KOPT-K1 (cell line): ENCODE results near the gene ZBTB4.

Experiments used
- H3K27ac ChIP-seq: fragments of 200-600 bp; sonication (generic); 2 replicates; pipeline ENCODE4 v1.5.1; 2016; ENCODE audit warnings: antibody characterized with exemption, mild to moderate bottlenecking, low read depth, low read length; ENCODE audit not compliant: poor library complexity, severe bottlenecking
- H3K36me3 ChIP-seq: fragments of 200-600 bp; sonication (generic); 2 replicates; pipeline ENCODE4 v1.5.1; 2017; ENCODE audit warnings: antibody characterized with exemption, mild to moderate bottlenecking, low read length, moderate library complexity; ENCODE audit not compliant: insufficient read depth
- H3K9me3 ChIP-seq: fragments of 200-600 bp; sonication (generic); 2 replicates; pipeline ENCODE4 v1.5.1; 2017; ENCODE audit warnings: antibody characterized with exemption, low read length, mild to moderate bottlenecking; ENCODE audit not compliant: insufficient read depth, poor library complexity, severe bottlenecking

ZBTB4 gene

DNA sequence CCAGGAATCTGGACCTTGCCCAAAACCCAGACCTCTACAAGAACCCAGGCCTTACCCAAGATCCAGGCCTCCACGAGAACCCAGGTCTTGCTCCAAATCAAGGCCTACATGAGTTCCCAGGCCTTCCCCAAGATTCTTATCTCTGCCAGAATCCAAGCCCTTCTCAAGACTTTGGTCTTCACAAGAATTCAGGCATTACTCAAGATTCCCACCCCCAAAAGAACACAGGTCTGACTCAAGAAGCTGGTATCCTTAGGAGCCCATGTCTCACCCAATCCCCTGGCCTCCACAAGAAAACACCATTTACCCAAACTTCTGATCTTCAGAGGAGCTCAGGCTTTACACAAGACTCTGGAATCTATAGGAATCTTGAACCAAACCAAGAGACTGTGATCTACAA, 48.2 kb downstream of the ZBTB4 start:
- no peaks in the 10 kb centered on the region for H3K9me3 ChIP-seq
- H3K36me3 ChIP-seq: no peaks in the 10 kb centered on the region
- H3K27ac ChIP-seq: no peak overlapping the region

DNA sequence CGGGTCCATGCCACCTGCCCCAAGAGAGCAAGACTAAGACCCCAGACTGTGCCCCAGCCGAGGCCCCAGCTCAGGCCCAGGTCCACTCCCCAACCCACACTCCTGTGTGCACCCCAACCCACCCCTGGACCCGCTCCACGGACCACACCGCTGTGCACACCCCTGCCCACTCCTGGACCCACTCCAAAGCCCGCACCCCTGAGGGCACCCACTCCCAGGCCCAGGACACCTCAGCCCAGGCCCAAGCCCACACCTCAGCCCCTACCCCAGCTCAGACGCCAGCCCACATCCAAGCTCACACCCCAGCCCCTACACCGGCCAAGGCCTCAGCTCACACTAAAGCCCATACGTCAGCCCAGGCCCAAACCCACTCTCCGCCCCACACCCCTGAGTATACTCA, 49.7 kb downstream of the ZBTB4 start:
- Histone ChIP-seq H3K36me3 (no peaks in the 10 kb centered on the region), H3K9me3 (no peaks in the 10 kb centered on the region), H3K27ac (no peak overlapping the region)

DNA sequence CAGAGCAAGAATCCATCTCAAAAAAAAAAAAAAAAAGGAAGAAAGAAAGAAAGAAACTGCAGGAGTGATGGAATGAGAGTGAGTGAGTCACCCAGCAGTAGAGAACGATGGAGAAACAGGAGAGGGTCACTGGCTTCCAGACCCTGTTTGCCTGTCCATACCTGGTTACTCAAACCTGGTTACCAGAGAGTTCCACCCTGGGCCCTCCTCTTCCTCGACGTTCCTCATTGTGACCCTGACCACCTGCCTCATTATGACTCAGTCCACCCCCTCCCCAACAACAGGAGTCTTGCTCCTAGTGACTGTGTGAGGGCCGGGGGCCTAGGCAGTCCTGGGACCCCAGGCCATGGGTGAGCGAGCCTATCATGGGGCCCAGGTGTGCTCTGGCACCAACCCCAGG, 50.9 kb downstream of the ZBTB4 start, which contains the start of gene SPEM3:
TSS of gene SPEM3 (plus strand) at position 301 of the 400 bp plus-strand sequence. CDS start at position 347, 46 bp downstream.
- no peak within 1 kb of the TSS for H3K27ac ChIP-seq
- H3K36me3 ChIP-seq: no peaks in the 10 kb centered on the region
- H3K9me3 ChIP-seq: no peaks in the 10 kb centered on the region

DNA sequence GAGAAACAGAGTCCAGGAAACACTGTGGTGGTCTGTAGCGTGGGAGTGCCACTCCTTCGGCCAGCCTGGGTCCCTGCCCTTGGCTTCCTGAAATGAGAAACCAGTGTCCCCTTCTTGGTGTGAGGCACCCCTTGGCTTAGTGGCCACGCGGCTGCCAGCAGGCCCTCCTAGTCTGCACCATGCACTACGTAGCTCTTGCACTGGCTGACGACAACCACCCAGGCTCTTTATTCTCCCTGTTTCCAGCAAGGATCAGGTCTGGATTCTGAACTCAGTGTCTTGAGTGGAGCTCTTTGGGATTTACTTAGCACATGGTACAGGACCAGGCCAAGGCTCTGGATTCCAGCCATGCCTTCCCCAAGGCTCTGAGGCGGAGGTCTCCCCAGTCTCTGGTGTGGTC, 51.9 kb downstream of the ZBTB4 start:
- no peak overlapping the region for H3K27ac ChIP-seq
- H3K9me3 ChIP-seq: no peaks in the 10 kb centered on the region
- no peaks in the 10 kb centered on the region for H3K36me3 ChIP-seq

DNA sequence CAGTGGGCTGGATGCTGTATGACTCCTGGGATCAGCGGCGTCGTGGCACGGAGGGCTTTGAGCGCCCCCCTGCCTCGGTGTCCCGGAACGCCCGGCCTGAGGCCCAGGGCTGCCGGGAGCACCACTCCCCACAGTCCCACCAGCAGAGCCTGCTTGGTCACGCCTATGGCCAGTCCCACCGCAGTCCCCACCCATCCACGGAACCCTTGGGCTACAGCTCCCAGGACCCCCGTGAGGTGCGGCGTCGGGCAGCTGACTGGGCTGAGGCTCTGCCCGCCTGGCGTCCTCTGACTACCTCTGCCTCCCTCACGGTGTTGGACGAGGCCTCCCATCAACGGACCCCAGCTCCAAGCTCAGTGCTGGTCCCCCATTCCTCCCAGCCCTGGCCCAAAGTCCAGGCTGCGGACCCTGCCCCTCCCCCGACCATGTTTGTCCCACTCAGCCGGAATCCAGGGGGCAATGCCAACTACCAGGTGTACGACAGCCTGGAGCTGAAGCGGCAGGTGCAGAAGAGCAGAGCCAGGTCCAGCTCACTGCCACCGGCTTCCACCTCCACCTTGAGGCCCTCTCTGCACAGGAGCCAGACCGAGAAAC, 52.4 kb downstream of the ZBTB4 start:
- no peak overlapping the region for H3K27ac ChIP-seq
- no peaks in the 10 kb centered on the region for H3K36me3 ChIP-seq
- no peaks in the 10 kb centered on the region for H3K9me3 ChIP-seq

DNA sequence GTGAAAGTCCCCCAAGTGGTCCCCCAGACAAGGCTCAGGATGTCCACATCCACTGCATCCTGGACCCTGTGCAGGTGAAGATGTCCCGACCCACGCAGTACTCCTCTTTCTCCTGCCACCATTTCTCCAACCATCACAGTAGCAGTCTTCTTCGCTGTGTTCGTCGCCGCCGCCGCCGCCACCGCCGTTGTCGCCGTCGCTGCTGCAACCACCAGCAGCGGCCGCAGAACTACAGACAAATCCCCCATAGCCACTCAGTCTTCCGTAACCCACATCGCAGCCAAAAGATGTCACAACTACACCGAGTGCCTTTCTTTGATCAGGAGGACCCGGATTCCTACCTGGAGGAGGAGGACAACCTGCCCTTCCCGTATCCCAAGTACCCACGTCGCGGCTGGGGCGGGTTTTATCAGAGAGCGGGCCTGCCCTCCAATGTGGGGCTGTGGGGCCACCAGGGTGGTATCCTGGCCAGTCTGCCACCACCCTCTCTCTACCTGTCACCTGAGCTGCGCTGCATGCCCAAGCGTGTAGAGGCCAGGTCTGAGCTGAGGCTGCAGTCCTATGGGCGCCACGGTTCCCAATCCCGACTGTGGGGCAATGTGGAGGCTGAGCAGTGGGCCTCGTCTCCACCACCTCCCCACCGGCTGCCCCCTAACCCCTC, 53.1 kb downstream of the ZBTB4 start:
- Histone ChIP-seq H3K9me3 (no peaks in the 10 kb centered on the region), H3K27ac (no peak overlapping the region), H3K36me3 (no peaks in the 10 kb centered on the region)

DNA sequence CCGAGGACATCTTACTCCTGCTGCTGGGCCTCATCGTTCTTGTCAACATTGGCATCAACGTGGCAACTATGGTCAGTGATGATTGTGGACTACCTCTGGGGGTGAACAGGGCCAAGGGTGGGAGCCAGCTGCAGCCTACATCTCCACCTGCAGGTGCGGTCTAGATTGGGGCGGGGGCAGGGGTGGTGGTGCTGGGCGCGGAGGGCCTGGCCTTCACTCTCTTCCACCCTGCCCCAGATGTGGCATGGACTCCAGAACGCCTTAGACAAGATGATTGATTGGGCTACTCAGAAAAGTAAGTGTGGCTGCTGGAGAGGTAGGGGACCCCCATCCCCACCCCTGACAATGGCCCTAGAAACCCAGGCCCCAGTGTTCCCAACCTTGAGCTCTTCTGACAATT, 53.7 kb downstream of the ZBTB4 start:
- Histone ChIP-seq H3K36me3 (no peaks in the 10 kb centered on the region), H3K9me3 (no peaks in the 10 kb centered on the region), H3K27ac (no peak overlapping the region)

DNA sequence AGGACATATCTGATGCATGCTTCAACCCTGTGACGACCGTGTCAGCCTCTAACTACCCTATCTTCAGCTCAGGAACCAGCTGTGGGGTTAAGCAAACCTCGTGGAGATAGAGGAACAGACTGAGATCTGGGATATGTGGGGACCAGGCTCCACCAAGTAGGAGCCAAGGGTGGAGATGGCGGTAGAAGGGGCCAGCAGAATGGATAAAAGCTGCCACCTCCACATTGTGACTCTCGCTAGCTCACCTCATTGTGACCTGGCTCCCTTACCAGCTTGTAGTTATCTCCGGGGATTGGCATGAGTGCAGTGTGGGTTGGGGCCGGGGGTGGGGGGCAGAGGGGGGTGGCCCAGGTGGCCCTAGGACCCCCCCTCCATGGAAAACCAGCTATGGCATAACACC, 54.1 kb downstream of the ZBTB4 start, which contains the start of gene SPEM2:
TSS of gene SPEM2 (plus strand) at position 301 of the 400 bp plus-strand sequence. CDS start at position 374, 73 bp downstream.
- H3K27ac ChIP-seq: no peak within 1 kb of the TSS
- no peaks in the 10 kb centered on the region for H3K9me3 ChIP-seq
- no peaks in the 10 kb centered on the region for H3K36me3 ChIP-seq

DNA sequence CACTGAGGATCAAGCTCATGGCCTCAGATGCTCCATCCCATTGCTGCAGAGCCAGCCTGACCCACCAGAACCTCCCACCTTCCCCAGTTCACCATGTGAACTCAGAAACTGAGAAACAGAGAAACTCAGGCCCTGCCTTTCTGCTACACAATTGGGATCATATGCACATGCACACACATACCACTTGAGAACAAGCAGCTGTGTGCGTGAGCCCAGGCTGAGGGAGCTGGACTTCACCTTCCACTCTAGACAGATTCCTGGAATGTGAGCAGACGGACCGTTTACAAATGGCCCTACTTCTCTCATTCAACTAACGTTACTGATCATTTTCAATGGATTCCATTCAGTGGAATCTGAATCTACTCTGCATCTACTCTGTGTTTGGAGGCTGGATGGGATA, 55.8 kb downstream of the ZBTB4 start:
- Histone ChIP-seq H3K9me3 (no peaks in the 10 kb centered on the region), H3K27ac (no peak overlapping the region)

DNA sequence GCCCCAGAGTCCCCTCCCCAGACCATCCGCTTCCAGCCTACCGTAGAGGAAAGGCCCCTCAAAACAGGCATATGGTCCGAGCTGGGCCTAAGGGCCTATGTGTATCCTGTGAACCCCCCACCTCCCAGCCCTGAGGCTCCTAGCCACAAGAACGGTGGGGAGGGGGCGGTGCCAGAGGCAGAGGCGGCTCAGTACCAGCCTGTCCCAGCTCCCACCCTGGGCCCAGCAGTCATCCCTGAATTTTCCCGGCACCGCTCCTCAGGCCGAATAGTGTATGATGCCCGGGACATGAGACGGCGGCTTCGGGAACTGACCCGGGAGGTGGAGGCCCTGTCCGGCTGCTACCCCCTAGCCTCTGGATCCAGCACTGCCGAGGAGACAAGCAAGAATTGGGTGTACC, 58.2 kb downstream of the ZBTB4 start:
- H3K9me3 ChIP-seq: no peaks in the 10 kb centered on the region
- no peaks in the 10 kb centered on the region for H3K36me3 ChIP-seq
- no peak overlapping the region for H3K27ac ChIP-seq

More for the DNA sequence above, 55.8 kb downstream of the ZBTB4 start:
- no peaks in the 10 kb centered on the region for H3K36me3 ChIP-seq

DNA sequence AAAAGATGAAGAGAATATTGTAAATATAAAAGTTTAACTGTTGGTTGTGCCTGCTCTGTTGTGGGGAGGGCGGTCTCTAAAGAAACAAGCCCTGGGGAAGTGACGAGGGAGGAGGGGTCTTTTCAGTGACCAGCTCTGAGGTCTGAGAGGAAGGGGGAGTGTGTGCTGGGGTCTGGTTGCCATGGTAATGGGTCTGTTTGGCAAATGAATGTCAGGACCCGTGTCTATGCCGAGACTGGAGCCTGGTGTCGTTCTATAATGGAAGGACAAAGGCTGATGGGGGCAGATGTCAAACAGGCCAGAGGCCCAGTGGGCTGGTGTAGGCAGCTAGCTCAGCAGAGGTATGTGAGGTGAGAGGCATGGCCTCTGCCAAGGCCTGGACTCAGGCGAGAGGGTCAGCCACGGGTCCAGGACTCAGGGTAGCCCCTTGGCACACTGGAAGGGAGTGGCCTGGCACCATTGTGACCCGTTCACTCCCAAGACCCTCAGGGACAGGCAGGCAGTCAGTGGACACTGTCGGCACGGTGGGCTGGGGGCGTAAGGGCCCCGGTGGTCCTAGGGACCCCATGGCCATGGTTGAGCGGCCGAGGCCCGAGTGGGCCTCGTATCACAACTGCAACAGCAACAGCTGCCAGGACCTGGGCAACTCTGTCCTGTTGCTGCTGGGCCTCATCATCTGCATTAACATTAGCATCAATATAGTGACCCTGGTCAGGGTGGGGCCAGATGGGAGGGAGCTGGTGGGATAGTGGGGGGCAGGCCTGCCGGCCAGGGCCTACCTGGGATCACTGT, 59.4 kb downstream of the ZBTB4 start, which contains the start of gene SPEM1:
TSS of gene SPEM1 (plus strand) at position 506 of the 792 bp plus-strand sequence. CDS start at position 567, 61 bp downstream.
- H3K36me3 ChIP-seq: no peaks in the 10 kb centered on the region
- no peak within 1 kb of the TSS for H3K27ac ChIP-seq
- H3K9me3 ChIP-seq: no peaks in the 10 kb centered on the region

DNA sequence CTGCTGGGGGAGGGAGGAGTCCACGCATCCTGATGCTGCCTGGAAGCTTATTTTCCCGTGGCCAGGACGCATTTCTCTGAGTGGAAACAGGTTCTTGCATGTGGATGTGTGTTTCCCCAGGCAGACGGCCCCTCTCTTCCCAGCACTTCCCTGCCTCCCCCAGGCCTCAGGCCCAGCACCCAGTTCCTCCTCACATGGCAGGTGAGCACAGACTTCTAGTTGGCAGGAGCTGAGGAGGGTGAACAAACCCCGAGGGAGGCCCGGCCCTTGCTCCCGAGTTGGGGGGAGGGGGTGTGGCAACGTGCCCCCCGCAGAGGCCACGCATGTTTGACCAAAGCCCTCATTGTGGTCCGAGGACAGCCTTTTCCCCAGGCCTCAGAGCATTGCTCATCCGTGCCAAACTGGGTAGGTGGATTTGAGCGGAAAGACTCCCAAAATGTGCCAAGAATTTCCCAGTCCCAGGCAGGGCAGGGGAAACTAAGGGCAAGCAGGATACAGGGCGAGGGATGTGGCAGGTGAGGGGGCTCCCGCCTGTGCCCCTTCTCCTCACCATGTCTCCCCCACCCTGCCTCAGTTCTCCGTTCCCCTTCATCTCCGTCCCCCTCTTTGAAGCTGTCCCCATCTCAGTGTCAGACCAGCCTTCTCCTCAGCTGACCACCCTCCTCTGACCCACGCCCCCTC, 60.8 kb downstream of the ZBTB4 start:
- Histone ChIP-seq H3K36me3 (no peaks in the 10 kb centered on the region), H3K9me3 (no peaks in the 10 kb centered on the region), H3K27ac (no peak overlapping the region)

DNA sequence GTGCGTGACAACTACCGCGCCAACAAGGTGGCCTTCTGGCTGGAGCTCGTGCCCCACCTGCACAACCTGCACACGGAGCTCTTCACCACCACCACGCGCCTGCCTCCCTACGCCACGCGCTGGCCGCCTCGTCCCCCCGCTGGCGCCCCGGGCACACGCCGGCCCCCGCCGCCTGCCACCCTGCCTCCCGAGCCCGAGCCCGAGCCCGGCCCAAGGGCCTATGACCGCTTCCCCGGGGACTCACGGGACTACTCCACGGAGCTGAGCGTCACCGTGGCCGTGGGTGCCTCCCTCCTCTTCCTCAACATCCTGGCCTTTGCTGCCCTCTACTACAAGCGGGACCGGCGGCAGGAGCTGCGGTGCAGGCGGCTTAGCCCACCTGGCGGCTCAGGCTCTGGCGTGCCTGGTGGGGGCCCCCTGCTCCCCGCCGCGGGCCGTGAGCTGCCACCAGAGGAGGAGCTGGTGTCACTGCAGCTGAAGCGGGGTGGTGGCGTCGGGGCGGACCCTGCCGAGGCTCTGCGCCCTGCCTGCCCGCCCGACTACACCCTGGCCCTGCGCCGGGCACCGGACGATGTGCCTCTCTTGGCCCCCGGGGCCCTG, 62.3 kb downstream of the ZBTB4 start:
- Histone ChIP-seq H3K27ac (no peak overlapping the region), H3K36me3 (no peaks in the 10 kb centered on the region)

DNA sequence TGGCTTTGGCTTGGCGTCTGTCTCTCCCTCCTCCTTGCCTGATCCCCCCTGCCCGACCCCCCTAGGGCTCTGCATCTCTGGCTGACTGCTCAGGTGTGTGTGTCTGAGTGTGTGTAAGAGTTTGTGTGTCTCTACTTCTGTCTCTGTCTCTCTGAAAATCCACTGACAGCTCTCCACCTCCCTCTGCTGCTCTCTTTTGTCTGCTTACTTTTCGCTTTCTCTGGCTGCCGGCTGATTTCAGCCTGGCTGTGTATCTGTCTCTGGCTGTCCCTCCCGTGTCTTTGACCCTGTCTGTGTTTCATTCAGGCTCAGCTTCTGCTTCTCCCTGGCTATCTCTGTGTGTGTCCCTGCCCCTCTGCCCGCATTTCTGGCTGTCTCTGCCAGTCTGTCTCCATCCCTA, 63.1 kb downstream of the ZBTB4 start:
- Histone ChIP-seq H3K9me3 (no peaks in the 10 kb centered on the region), H3K36me3 (no peaks in the 10 kb centered on the region), H3K27ac (no peak overlapping the region)

More for the DNA sequence above, 62.3 kb downstream of the ZBTB4 start:
- no peaks in the 10 kb centered on the region for H3K9me3 ChIP-seq
